GM12892 (cell line): ENCODE measurements around the gene ARHGAP26.

Experiments
- POLR2A ChIP-seq: IDR thresholded peaks from 2 replicates; pipeline ENCODE4 v1.6.1; 2011; ENCODE audit warnings: low read depth, low read length, control low read depth
- TAF1 ChIP-seq: IDR thresholded peaks from 2 replicates; pipeline ENCODE4 v1.6.1; 2011; ENCODE audit warnings: low read depth, mild to moderate bottlenecking, control low read depth, low read length, borderline replicate concordance

GRCh38 chr5:143155455-143155854 lies 385.3 kb downstream of the ARHGAP26 start:
- TF ChIP-seq TAF1 (no peak), POLR2A (no peak)
